HG03520 (cell line): Measurements from ENCODE around the gene MYZAP.

Source experiments
- ATAC-seq: cut with Tn5 transposase; IDR thresholded peaks from one replicate; pipeline ENCODE4 v1.9.1; 2021; ENCODE audit warnings: mild to moderate bottlenecking, moderate library complexity; ENCODE audit not compliant: unreplicated experiment

Gene MYZAP

DNA sequence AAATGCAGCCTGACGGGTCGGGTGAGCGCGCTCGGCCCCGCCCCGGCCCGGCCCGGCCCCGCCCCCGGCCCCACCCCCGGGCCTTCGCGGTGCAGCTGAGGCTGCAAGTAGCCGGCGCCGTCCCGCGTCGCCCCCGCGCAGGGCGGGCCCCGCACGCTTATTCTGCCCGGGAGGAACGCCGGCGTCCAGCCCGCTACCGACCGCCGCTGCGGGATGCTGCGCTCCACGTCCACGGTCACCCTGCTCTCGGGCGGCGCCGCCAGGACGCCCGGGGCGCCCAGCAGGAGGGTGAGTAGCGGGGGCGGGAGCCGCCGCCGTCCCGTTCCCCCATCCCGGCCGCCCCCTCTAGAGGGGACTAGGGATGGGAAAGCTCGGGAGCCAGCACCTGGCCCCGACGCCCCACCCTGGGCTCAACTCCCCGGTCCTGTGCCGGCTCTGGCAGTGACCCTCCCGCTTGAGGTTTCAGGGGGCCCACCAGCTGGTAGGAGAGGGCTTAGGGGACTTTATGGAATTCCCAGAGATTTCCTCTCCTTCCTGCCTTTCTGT, at the start of gene MYZAP:
Gene MYZAP (plus strand): TSS at position 83 of the 546 bp plus-strand sequence. CDS start 131 bp downstream, at position 214.
- no peak for ATAC-seq

DNA sequence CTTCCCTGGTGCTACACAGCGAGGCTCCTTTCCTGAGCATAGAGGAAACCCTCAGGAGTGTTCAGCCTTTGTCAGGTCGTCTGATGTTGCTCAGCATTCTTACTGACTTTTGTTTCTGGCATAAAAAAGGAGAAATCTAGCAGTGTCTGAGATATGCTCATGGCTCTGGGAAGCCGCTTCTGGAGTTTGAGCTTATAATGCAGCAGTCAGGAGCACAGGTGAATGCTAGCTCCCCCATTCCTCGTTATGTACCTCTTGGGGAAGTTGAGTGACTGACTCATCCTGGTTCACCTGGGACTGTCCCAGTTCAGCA, 49.2 kb upstream of the MYZAP start:
- ATAC-seq = no peak

DNA sequence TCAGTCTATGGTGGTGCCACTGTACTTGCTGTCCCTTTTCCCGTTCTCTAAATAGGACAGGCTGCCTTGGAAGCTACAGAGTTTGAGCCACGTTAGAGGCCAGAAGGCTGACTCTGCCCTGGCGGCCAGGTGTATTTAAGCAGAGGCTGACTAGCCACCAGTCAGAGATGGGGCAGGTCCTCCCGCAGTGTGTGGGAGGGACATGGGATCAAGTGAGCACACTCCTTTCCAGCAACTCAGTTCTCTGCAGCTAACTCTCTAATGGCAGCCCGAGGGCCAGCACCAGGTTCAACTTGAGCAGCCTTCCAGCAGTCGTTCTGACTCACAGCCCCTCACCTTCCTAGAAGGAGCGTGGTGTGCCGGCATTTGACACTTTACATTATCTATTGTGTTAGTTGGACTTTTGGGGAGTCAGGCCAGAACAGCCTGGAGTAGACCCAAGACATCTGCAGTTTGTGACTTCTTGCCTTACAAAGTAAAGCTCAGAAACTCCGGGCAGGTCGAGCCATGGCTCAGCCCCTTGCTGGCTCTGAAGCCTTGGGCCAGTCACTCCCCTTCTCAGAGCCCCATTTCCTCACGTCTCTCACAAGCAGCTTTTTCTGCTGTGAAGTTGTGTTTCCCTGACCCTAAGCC, 46.7 kb upstream of the MYZAP start:
- no peak for ATAC-seq

DNA sequence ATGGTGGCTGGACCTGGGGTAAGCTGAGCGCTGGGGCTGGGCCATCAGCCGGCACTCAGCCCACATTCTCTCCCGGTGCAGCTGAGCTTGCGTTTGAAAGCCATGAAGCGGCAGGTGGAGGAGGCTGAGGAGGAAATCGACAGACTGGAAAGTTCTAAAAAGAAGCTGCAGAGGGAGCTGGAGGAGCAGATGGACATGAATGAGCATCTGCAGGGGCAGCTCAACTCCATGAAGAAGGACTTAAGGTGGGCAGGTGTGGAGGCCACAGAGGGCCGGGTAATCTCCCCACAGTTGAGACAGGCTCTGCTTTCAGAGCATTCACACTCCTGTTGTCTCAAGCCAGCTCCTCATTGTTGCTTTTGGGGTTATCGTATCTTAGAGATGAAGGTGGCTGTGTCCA, 45.7 kb upstream of the MYZAP start:
- no peak for ATAC-seq

GRCh38 chr15:57547243-57547755, 44.4 kb upstream of the MYZAP start:
- no peak for ATAC-seq

DNA sequence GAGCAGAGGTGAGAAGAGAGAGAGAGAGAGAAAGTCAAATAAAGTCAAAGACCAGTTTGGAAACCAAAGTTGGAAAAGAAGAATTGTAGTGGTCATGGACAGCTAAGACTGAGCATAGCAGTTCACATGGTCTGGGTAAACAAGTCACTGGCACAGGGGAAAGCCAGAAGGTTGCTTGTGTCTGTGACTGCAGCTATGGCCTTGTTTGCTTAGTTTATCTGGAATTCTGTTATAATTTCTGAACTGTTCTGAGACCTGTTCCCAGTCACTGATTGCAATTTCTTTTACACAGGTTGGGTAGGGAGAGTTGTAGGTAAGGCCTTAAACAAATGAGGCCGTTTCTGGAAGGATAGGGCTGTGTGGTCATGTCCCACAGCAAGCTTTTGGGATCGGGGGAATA, 43.4 kb upstream of the MYZAP start:
- ATAC-seq = no peak

- no peak for ATAC-seq
Observed at GRCh38 chr15:57548835-57549234, 42.9 kb upstream of the MYZAP start.

DNA sequence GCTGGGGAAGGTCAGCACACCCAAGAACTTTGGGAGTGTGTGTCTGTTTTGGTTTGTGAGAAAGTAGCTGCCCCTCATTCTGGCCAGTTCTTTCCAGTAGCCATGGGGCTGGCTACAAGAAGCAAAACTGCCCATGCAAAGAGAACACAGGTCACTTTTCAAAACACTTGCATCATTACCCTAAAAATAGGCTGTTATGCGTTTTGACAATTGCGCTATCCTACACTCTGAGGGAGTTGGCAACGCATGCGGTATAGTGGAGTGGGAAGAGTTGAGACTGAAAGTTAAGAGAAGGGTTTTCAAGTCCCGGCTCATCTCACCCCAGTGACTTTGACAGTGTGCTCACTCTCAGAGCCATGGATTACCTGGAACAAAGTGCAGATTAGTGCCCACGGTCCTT, 41.8 kb upstream of the MYZAP start:
- ATAC-seq = no peak

DNA sequence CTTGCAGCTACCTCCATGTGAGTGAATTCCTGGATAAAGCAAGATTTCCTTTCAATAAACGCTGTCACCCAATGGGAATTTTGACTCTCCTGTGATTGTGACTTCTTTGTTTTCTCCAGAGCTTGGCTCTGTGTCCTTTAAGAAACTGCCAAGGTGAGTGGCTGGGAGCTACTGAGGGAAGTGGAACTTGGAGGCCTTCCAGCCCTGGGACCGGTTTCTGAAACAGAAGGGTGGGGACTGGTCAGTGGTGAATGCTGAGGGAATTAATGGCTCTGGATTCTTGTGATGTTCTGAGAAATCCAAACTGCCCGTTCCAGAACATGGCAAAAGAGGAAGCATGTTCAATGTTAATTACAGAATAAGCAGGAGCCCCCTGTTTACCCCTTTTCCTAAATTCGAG, 41.1 kb upstream of the MYZAP start:
- no peak for ATAC-seq

DNA sequence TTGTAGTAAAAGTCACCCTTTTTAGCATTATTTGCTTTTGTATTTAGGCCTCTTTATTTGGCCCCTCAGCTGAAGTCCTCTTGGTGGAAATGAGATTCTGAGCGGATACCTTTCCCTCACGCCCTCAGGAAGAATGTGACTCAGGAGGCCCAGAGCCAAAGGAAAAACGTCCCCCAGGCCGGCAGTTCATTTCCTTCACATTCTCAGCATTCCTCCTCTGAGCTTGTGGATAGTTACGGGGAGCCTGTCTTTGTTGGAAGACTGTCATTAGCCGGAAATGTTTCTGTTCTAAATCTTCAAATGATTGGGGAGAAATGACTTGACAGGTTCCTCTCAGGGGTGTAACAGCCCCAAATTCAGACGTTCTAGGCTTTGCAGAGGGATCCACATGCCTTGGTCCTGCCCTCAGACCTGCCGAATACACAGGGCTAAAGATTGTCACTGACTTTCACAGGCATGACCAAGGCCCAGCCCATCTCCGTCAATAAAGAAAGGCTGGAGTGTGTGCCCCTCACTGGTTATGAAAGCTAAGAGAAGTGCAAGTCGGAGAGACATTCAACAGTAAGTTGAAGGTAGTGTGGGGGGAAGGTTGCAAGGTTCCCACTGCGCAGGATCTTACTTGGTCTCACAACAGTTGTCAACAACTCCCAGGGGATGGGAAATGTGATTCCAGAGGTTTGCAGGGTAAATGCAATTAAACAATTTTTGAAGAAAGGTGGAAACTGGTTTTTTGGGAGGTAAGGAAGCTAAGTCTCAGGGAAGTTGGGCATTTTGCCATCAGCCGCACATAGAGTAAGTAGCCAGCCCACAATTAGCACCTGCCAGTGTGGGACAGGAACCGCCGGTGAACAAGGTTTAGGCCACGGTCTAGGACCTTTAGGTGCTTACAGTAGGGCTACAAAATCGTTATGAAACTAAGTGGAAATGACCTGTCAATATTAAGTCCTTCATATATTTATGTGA, 39.7 kb upstream of the MYZAP start:
- no peak for ATAC-seq

- no peak for ATAC-seq
Observed at GRCh38 chr15:57552678-57553334, 38.9 kb upstream of the MYZAP start.

- no peak for ATAC-seq
Observed at GRCh38 chr15:57553526-57553925, 38.2 kb upstream of the MYZAP start.

GRCh38 chr15:57554063-57554811, 37.5 kb upstream of the MYZAP start:
- ATAC-seq = no peak

DNA sequence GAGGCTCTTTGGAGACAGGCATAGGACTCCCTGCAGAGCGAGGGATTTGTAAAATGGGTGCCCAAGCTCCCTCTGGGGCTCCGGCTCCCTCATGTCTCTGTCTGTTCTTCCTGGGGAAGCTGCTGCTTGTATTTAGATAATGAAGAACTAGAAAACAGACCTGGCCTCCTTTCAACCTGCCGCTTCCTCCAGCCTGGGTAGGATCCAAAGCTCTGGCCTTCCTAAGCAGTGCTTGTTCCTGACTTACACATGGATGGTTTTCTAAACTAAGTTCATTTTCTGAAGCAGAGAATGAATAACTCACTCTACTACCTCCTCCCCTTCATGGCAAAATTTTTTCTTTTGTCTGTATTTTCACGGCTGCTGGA, 36.9 kb upstream of the MYZAP start:
- ATAC-seq = no peak

DNA sequence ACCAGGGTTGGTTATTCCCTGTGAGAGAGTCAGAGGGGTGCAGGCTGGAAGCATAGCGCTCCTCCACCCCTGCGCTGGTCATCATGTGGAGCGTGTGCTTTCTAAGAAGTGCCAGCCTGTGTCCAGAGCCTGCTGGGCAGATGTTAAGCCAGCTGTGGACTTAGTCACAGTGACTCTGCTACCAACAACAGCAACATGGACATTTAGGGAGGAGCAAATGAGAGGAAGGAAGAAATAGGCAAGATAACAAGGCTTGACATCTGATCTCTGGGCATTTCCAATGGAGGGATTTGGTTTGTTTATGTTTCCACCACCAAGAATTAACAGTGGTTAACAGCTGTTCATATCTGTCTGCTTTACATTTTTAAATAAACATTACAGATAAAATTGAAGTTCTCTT, 36.4 kb upstream of the MYZAP start:
- no peak for ATAC-seq

DNA sequence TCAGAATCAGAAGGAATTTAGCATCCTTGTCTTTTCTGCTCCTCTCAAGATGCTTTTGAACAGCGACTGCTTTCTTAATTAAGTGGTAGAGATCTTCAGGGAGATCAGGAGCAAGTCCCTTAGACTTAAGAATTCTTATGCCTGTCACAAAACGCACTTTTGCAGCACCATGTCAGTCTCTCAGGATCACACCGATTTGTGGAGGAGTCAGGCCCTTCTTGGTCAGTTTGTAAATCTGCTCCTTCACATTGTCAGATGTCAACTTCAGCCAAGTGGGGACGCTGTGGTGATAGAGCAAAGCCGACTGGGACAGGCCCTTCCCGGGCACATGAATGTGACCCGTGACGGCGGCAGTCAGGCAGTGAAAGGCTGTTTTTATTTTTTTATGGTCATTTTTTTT, 35.7 kb upstream of the MYZAP start:
- no peak for ATAC-seq

DNA sequence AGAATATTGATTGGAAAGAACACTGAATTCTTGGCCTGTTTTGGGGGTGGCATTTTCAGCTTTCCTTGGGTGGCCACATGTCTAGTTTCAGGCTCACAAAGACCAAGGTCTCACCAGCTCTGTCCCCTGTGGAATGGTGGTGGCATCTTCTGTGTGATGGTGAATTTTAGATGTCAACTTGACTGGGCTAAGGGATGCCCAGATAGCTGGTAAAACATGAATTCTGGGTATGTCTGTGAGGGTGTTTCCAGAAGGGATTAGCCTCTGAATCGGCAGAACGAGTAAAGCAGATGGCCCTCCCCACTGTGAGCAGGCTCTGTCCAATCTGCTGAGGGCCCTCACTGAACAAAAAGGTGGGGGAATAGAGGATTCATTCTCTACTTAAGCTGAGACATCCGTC, 34.4 kb upstream of the MYZAP start:
- no peak for ATAC-seq

GRCh38 chr15:57557810-57558209, 33.9 kb upstream of the MYZAP start:
- ATAC-seq = no peak

DNA sequence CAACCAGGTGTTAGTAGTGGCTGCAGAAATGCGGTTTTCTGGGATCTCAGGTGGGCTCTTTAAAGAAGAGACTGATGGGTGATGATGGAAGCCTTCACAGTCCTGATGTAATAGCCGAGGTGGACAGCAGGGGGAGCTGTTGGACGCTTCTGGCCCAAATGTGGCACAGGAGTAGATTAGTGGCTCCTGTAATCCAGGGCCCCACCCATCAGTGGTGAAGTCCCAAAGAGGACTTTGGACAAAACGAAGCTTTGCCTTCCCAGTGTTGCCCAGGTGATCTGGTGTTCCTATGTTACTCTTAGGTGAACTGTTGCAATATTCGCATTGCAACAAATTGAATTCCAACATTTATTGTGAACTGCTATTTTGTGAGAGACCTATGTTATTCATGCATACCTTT, 31.8 kb upstream of the MYZAP start:
- no peak for ATAC-seq

DNA sequence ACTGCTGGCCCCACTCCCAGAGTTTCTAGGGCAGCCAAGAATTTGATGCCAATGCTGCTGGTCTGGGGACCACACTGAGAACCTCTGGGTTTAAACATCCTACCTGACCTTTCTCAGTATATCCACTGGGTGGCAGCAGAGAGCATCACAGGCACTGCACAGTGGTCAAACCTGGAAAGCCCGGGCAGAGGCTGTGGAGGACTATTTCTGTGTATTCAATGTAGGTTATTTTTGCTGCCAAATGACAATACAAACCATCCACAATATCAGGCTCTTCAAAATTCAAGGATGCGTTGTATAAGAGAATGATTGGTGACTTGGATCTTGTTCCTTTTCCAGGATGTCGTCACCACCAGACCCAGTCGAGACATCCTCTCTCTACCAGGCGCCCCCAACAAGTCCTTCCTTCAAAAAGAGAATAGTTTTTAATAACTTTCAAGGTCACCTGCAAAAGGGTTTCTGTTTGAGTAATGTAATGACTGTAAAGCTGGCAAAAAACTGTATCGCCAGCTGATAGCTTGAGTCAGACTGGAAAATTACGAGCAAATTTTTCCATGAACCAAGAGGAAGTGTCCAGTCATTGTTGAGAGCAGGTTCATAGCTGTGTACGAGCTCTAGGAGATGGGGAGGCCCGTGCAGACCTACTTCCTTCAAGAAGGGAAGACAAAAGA, 30.5 kb upstream of the MYZAP start:
- peak; percentile 74 for ATAC-seq
